Immature natural killer cell (primary cell): ENCODE data around the gene TRIM54. TPM values are rescaled to one million over a fixed set of nuclear protein-coding genes. Genes with fewer than 3 reads are reported as not detected.

Experiments
- DNase-seq, 3 donors: peaks; one replicate each; pipeline ENCODE4 v3.0.0; 2022; ENCODE audit warnings: mixed read lengths in 1 of 3
- H3K27ac Mint-ChIP-seq, 6 donors: one replicate each; pipeline ENCODE4 v1.8.0; 2020; ENCODE audit warnings: mixed read lengths in 6 of 6, mild to moderate bottlenecking in 5 of 6, inconsistent platforms in 4 of 6, moderate library complexity in 3 of 6
- H3K27me3 Mint-ChIP-seq, 3 donors: one replicate each; pipeline ENCODE4 v1.8.0; 2020 to 2021; ENCODE audit warnings: low read depth in 3 of 3, mild to moderate bottlenecking in 3 of 3, mixed read lengths in 3 of 3, moderate library complexity in 3 of 3, inconsistent platforms in 1 of 3
- H3K36me3 Mint-ChIP-seq, 3 donors: one replicate each; pipeline ENCODE4 v1.8.0; 2020; ENCODE audit warnings: mixed read lengths in 3 of 3, inconsistent platforms in 2 of 3, mild to moderate bottlenecking in 2 of 3
- H3K4me1 Mint-ChIP-seq, 2 donors: one replicate each; pipeline ENCODE4 v1.8.0; 2020; ENCODE audit warnings: inconsistent platforms in 2 of 2, mild to moderate bottlenecking in 2 of 2, mixed read lengths in 2 of 2, moderate library complexity in 1 of 2
- H3K4me3 Mint-ChIP-seq, 5 donors: one replicate each; pipeline ENCODE4 v1.8.0; 2020; ENCODE audit warnings: mild to moderate bottlenecking in 5 of 5, mixed read lengths in 5 of 5, inconsistent platforms in 3 of 5, moderate library complexity in 3 of 5
- H3K9me3 Mint-ChIP-seq, 6 donors: one replicate each; pipeline ENCODE4 v1.8.0; 2020; ENCODE audit warnings: mild to moderate bottlenecking in 6 of 6, mixed read lengths in 6 of 6, inconsistent platforms in 4 of 6, moderate library complexity in 3 of 6
- polyA plus RNA-seq, 3 donors: library from polyadenylated mRNA; unstranded; fragments of 300-500 nt; fragmentation: Illumina TruSeq; gene quantifications; one replicate each; pipeline ENCODE4 v1.2.3, GENCODE V29; 2021

TRIM54 gene
- polyA plus RNA-seq, 3 donors from 2014 or later: 0.12 to 0.49 (median 0.48) TPM

DNA sequence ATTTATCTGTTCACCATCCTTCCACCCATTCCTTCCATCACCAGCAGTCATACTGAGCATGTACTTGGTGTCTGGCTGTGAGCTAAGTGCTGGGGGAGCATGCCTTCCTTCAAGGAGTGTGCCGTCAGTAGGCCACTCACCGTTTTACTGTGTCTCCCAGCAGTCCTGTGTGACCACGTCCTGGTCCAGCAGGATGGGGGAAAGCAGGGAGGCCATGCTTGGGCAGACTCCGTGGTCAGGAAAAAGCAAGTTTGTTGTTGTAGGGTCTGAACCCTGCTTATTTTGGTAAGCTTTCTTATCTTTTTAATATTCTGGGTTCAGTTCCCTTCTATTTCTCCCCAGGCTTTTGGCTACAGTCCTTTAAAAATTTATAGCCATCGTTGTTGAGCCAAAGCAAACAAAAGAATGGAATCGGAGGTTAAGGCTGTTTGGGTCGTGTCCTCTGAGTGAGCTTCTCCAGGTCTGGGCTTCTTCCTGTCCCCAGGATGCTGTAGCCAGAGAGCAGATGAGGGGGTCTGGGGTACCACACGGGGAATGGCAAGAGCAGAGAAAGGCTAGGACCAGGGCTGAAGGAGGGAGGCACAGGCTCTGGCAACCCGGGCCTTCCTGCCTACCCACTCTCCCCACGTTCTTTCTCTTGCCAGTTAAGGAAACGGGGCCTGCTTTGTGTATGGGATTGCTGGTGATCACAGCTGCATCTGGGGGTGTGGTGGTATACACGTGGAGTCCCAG lies 32.9 kb upstream of the TRIM54 start:
- H3K4me3 Mint-ChIP-seq: no peak overlapping the region
- H3K27me3 Mint-ChIP-seq: peaks cover under 1 to 8% (median 3%) of the 10 kb centered on the region in 3 donors
- DNase-seq: no peak
- no peaks in the 10 kb centered on the region for H3K4me1 Mint-ChIP-seq
- H3K27ac Mint-ChIP-seq: no peak overlapping the region
- no peaks in the 10 kb centered on the region for H3K36me3 Mint-ChIP-seq
- no peaks in the 10 kb centered on the region for H3K9me3 Mint-ChIP-seq

DNA sequence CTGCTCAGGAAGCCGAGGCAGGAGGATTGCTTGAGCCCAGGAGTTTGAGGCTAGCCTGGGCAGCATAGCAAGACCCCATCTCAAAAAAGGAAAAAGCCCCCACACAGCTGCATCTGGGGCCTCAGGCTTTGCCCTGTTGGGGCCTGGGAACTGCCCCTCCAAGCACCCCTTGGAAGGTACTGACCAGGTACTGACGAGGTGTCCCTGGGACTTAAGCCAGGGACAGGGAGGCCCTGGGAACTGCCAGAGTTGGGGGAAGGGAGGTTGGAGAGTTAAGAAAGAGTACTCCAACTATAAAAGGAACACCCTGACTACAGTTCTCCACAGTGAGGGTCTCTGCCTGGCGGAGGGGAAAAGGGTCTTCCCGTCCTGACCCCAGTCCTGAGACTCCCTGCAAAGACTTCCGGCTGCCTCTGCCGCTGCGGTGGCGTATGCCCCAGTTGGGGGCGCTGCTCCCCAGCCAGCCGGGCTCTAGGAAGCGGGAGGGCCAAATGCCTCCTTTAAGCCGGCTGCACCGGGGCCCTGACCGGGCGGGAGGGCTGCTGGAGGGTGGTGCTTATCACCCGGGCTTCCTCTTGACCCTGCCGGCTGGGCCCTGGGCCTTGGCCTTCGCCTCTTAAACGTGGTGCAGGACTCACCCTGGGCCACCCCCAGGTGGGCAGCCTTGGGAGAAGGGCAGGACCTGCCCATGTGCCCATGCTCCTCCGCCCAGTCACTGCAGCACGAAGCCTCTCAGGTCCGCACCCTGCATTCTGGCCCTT lies 32.2 kb upstream of the TRIM54 start:
- no peaks in the 10 kb centered on the region for H3K4me1 Mint-ChIP-seq
- peaks cover 4 to 8% (median 5%) of the 10 kb centered on the region in 3 donors for H3K27me3 Mint-ChIP-seq
- no peak overlapping the region for H3K27ac Mint-ChIP-seq
- no peaks in the 10 kb centered on the region for H3K36me3 Mint-ChIP-seq
- peak in 2 of 3 donors; percentile 13 to 21 for DNase-seq
- H3K9me3 Mint-ChIP-seq: no peaks in the 10 kb centered on the region
- no peak overlapping the region for H3K4me3 Mint-ChIP-seq

GRCh38 chr2:27250652-27251379 lies 31.4 kb upstream of the TRIM54 start:
- no peak overlapping the region for H3K4me3 Mint-ChIP-seq
- peaks cover 6 to 8% (median 8%) of the 10 kb centered on the region in 3 donors for H3K27me3 Mint-ChIP-seq
- peak overlapping the region in 1 of 6 donors; percentile 62 for H3K27ac Mint-ChIP-seq

DNA sequence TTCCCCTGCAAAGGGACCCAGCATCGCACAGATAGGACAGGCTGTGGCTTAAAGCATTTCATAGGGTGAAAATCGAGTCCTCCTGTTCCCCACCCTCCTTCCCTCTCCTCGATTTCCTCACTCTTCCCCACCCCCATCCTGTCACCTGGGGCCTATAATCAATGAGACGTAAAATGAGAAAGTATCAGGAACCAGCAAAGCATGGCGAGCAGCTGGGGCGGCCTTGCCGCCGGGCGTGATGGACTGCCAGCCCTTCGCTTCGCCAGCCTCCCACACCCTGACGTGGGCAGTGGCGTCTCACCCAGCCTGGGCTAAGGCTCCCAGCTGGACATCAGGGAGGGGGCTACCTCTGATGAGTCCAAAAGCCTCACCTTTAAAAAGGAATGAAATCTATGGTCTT lies 30.5 kb upstream of the TRIM54 start:
- DNase-seq: no peak
- no peaks in the 10 kb centered on the region for H3K36me3 Mint-ChIP-seq
- H3K27ac Mint-ChIP-seq: no peak overlapping the region
- H3K9me3 Mint-ChIP-seq: no peaks in the 10 kb centered on the region
- no peaks in the 10 kb centered on the region for H3K4me1 Mint-ChIP-seq
- no peak overlapping the region for H3K4me3 Mint-ChIP-seq
- peaks cover 6 to 9% (median 8%) of the 10 kb centered on the region in 3 donors for H3K27me3 Mint-ChIP-seq

More at GRCh38 chr2:27250652-27251379, 31.4 kb upstream of the TRIM54 start:
- no peaks in the 10 kb centered on the region for H3K9me3 Mint-ChIP-seq
- no peak for DNase-seq
- H3K4me1 Mint-ChIP-seq: no peaks in the 10 kb centered on the region
- H3K36me3 Mint-ChIP-seq: no peaks in the 10 kb centered on the region

DNA sequence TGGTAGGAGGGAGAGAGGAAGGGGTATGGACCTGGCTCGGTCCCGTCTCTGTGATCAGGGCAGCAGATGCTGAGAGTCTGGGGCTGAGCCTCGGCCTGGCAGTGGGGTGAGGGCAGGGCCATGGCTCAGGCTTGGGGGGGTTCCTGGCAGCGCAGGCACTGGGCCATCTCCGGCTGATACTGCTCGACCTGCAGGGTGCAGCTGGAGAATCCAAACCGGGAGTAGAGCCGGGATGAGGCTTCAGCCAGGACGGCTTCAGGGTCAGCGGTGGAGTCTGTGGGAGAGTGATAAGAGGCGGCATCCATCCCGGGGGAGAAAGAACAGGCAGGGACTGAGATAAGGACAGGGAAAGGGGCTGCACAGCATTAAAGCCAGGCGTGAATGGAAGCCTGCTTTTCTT lies 27.0 kb upstream of the TRIM54 start:
- no peaks in the 10 kb centered on the region for H3K4me1 Mint-ChIP-seq
- no peaks in the 10 kb centered on the region for H3K9me3 Mint-ChIP-seq
- H3K4me3 Mint-ChIP-seq: no peak overlapping the region
- no peak for DNase-seq
- H3K27me3 Mint-ChIP-seq: peaks cover 10 to 22% (median 16%) of the 10 kb centered on the region in 3 donors
- H3K36me3 Mint-ChIP-seq: no peaks in the 10 kb centered on the region
- no peak overlapping the region for H3K27ac Mint-ChIP-seq

- Mint-ChIP-seq H3K4me3 (no peak overlapping the region), H3K9me3 (peaks cover 0 to under 1% (median 0%) of the 10 kb centered on the region in 6 donors), H3K36me3 (no peaks in the 10 kb centered on the region), H3K27me3 (peaks cover 14 to 24% (median 18%) of the 10 kb centered on the region in 3 donors), H3K27ac (no peak overlapping the region), H3K4me1 (peaks cover 0 to 1% of the 10 kb centered on the region in 2 donors)
- DNase-seq: no peak
Measured at GRCh38 chr2:27255660-27256059, 26.6 kb upstream of the TRIM54 start.

DNA sequence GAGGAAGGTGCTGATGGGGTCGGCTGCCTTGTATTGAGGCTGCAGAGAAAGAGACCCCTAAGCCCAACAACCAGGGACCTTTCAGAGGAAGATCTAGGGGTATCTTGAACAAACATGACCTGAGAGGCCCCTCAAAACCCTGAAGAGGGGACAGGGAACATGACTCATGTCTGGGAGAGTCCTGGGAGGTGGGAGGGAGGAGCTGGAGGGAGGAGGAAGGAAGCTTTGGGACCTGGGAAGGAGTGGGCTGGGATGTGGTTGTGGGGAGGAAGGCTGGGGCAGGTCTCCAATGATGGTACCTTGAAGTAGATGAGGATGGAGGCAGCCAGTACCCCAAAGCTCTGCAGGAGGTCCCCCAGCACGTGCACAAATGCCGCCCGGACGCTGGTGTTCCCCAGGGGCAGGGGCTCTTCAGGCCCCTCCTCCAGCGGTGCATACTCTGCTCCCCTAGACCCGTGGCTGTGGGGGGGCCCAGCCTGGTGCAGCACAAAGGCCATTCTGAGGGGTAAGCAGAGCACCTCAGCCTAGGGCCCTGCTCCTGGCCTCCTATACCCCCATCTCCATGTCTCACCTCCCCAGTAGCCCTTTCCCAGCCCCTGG lies 25.3 kb upstream of the TRIM54 start:
- no peak for DNase-seq
- Mint-ChIP-seq H3K27me3 (peaks cover 21 to 29% (median 29%) of the 10 kb centered on the region in 3 donors), H3K9me3 (peaks cover 0 to 4% (median 0%) of the 10 kb centered on the region in 6 donors), H3K4me1 (peaks cover 11 to 14% of the 10 kb centered on the region in 2 donors), H3K36me3 (no peaks in the 10 kb centered on the region), H3K27ac (no peak overlapping the region), H3K4me3 (no peak overlapping the region)

- Mint-ChIP-seq H3K4me3 (no peak overlapping the region), H3K36me3 (no peaks in the 10 kb centered on the region), H3K27ac (no peak overlapping the region), H3K27me3 (peaks cover 19 to 29% (median 29%) of the 10 kb centered on the region in 3 donors), H3K4me1 (peaks cover 11 to 15% of the 10 kb centered on the region in 2 donors), H3K9me3 (peaks cover 0 to 4% (median 0%) of the 10 kb centered on the region in 6 donors)
- DNase-seq: no peak
Measured at GRCh38 chr2:27258051-27258450, 24.2 kb upstream of the TRIM54 start.

DNA sequence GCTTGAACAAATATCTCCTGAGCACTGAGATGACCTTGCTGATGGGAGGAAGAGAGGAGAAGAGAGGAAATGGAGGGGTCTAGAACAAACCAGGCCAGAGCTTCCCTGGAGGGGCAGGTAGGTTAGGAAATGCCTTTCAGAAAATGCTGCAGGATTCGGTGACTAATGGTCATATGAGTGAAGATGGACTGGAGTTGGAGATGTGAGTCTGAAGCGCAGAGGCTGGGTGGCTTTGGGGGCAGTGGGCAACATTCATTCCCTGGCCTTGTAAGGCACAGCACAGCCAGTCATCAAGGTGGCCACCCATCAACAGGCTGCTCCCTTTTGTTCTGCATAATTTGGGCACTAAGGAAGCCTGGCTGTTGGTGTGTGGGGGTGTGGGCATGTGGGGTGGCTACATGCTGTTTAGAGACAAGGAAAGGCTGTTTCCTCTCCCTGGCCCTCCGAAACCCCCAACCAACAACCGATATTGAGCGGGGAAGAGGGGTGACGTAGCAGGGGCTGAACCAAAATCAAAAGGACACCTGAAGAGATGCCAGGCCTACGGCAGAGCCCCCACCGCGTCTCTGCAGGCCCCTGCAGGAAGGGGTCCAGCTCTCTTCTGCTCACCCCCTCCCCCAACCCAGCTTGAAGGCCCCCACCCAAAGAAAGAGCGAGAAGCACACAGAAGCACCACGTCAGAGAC lies 20.8 kb upstream of the TRIM54 start:
- H3K27ac Mint-ChIP-seq: no peak overlapping the region
- peaks cover 0 to 4% (median 0%) of the 10 kb centered on the region in 6 donors for H3K9me3 Mint-ChIP-seq
- DNase-seq: no peak
- peaks cover 23 to 44% (median 32%) of the 10 kb centered on the region in 3 donors for H3K27me3 Mint-ChIP-seq
- no peaks in the 10 kb centered on the region for H3K36me3 Mint-ChIP-seq
- H3K4me1 Mint-ChIP-seq: peaks cover 32 to 33% of the 10 kb centered on the region in 2 donors
- peak overlapping the region; percentile 55 to 80 (median 68) for H3K4me3 Mint-ChIP-seq

GRCh38 chr2:27261926-27262298 lies 20.3 kb upstream of the TRIM54 start:
- Mint-ChIP-seq H3K27me3 (peaks cover 23 to 42% (median 32%) of the 10 kb centered on the region in 3 donors), H3K9me3 (peaks cover 0 to 4% (median 0%) of the 10 kb centered on the region in 6 donors), H3K4me1 (peaks cover 32 to 33% of the 10 kb centered on the region in 2 donors), H3K36me3 (no peaks in the 10 kb centered on the region), H3K27ac (no peak overlapping the region), H3K4me3 (peak overlapping the region; percentile 55 to 80 (median 68))
- no peak for DNase-seq

- H3K4me3 Mint-ChIP-seq: peak within 1 kb of the TSS; percentile 72 to 89 (median 85)
- H3K27me3 Mint-ChIP-seq: peaks cover 23 to 39% (median 32%) of the 10 kb centered on the region in 3 donors
- peak; percentile 33 to 42 (median 38) for DNase-seq
- H3K27ac Mint-ChIP-seq: no peak within 1 kb of the TSS
- H3K4me1 Mint-ChIP-seq: peaks cover 32 to 33% of the 10 kb centered on the region in 2 donors
- H3K36me3 Mint-ChIP-seq: no peaks in the 10 kb centered on the region
- H3K9me3 Mint-ChIP-seq: peaks cover 0 to 4% (median 0%) of the 10 kb centered on the region in 6 donors
Measured at GRCh38 chr2:27262379-27263286, 19.6 kb upstream of the TRIM54 start, which contains the start of gene SLC30A3. SLC30A3 (minus strand) TSS chr2:27263047; CDS start chr2:27262906, 141 bp downstream.
